Osteoblast (primary cell): ENCODE measurements around the gene FIGNL1. TPM values are rescaled to one million over a fixed set of nuclear protein-coding genes. Genes with fewer than 3 reads are reported as not detected.
A peak's percentile ranks its signal among the peaks of the same experiment; 100 is the strongest.

Source experiments
- DNase-seq: peaks from one replicate; pipeline ENCODE4 v3.0.0; 2011; ENCODE audit warnings: low spot score, mixed read lengths; ENCODE audit not compliant: insufficient read length; ENCODE audit errors: missing footprints
- H2AFZ ChIP-seq: 2 replicates; pipeline ENCODE4 v1.6.0; 2011; ENCODE audit warnings: mild to moderate bottlenecking, low read length
- H3K27ac ChIP-seq: 2 replicates; pipeline ENCODE4 v1.5.1; 2011; ENCODE audit warnings: mild to moderate bottlenecking, low read depth, low read length, moderate library complexity
- H3K27me3 ChIP-seq: 2 replicates; pipeline ENCODE4 v1.6.0; 2012; ENCODE audit warnings: mild to moderate bottlenecking, control low read depth, inconsistent platforms, low read length, moderate library complexity; ENCODE audit not compliant: insufficient read depth
- H3K36me3 ChIP-seq: 2 replicates; pipeline ENCODE4 v1.5.1; 2011; ENCODE audit warnings: mild to moderate bottlenecking, low read length, control low read depth, moderate library complexity; ENCODE audit not compliant: insufficient read depth
- H3K4me1 ChIP-seq: 2 replicates; pipeline ENCODE4 v1.5.1; 2011; ENCODE audit warnings: mild to moderate bottlenecking, low read length, control low read depth, moderate library complexity; ENCODE audit not compliant: insufficient read depth
- H3K4me2 ChIP-seq: 2 replicates; pipeline ENCODE4 v1.6.0; 2011; ENCODE audit warnings: mild to moderate bottlenecking, low read length; ENCODE audit not compliant: insufficient read depth
- H3K4me3 ChIP-seq: fragments of 200-600 bp; sonication (generic); 3 replicates; pipeline ENCODE4 v1.5.1; 2012; ENCODE audit warnings: mild to moderate bottlenecking, low read length, inconsistent platforms; ENCODE audit not compliant: insufficient read depth
- H3K79me2 ChIP-seq: 2 replicates; pipeline ENCODE4 v1.6.0; 2012; ENCODE audit warnings: mild to moderate bottlenecking, low read length, control low read depth, inconsistent platforms; ENCODE audit not compliant: insufficient read depth
- H3K9me3 ChIP-seq: 2 replicates; pipeline ENCODE4 v1.5.1; 2011; ENCODE audit warnings: low read depth, low read length, control low read depth
- H4K20me1 ChIP-seq: 2 replicates; pipeline ENCODE4 v1.6.0; 2012; ENCODE audit warnings: mild to moderate bottlenecking, low read length, control low read depth; ENCODE audit not compliant: insufficient read depth
- total RNA-seq: library from RNA; depleted of rRNA; stranded (reverse); fragments of >200 nt; gene quantifications from 2 replicates; pipeline ENCODE4 v1.2.3, GENCODE V29; 2012
- TF ChIP-seq, protein P1 (sequence below): IDR thresholded peaks from 2 replicates; pipeline ENCODE4 v1.5.1; 2011; ENCODE audit warnings: mild to moderate bottlenecking, low read depth, low read length, moderate library complexity; ENCODE audit errors: extremely low read depth

FIGNL1 gene
- total RNA-seq, 1 donor: 6.5 TPM

DNA sequence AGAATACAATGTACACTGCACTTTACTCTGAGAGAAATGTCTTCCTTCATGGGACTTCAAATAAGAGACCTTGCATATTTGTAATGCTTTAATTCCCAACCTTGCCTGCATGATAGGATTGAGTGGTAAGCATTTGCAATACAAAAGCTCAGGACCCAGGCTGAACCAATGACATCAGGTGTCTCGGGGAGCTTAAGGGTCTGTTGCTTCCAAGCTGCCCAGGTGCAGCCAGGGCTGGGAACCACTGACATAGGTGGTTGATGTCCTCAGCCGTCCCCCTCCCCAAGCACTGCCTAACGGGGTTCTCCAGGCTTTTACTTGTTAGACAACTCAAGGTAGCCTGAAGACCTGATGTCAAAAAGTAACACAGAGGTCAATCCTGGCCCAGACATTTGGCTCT lies 29.1 kb downstream of the FIGNL1 start:
- TF ChIP-seq, protein P1, sequence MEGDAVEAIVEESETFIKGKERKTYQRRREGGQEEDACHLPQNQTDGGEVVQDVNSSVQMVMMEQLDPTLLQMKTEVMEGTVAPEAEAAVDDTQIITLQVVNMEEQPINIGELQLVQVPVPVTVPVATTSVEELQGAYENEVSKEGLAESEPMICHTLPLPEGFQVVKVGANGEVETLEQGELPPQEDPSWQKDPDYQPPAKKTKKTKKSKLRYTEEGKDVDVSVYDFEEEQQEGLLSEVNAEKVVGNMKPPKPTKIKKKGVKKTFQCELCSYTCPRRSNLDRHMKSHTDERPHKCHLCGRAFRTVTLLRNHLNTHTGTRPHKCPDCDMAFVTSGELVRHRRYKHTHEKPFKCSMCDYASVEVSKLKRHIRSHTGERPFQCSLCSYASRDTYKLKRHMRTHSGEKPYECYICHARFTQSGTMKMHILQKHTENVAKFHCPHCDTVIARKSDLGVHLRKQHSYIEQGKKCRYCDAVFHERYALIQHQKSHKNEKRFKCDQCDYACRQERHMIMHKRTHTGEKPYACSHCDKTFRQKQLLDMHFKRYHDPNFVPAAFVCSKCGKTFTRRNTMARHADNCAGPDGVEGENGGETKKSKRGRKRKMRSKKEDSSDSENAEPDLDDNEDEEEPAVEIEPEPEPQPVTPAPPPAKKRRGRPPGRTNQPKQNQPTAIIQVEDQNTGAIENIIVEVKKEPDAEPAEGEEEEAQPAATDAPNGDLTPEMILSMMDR: no peak
- Histone ChIP-seq H3K4me1 (no peaks in the 10 kb centered on the region), H3K36me3 (no peaks in the 10 kb centered on the region), H3K4me3 (no peak overlapping the region), H3K27me3 (no peaks in the 10 kb centered on the region), H4K20me1 (no peaks in the 10 kb centered on the region), H3K4me2 (no peak overlapping the region), H3K79me2 (no peaks in the 10 kb centered on the region), H3K27ac (no peak overlapping the region), H3K9me3 (no peaks in the 10 kb centered on the region), H2AFZ (no peak overlapping the region)
- no peak for DNase-seq

- H3K9me3 ChIP-seq: no peaks in the 10 kb centered on the region
These were observed 31.4 kb downstream of the FIGNL1 start for GRCh38 chr7:50418526-50419290.

DNA sequence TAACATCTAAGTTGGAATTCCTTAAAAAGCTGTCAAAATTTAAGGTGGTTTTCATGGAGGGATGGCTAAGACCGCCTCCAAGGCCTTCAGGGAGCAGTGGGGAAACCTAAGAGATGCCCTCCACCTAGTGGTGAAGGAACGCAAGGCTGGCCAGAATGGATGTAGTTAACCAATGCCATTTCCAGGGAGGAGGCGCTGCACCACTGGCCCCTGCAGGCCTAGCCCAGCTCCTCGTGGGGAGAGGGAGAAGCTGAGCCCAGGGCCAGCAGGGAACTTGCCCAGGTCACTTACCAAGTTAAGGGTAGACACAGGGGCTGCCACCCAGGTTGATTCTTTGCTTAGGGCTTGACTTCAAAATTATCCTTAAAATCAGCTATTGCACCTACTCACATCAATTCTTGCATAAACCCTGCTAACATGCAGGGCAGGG lies 32.0 kb downstream of the FIGNL1 start:
- peak; percentile 89 for DNase-seq
- no peak overlapping the region for H2AFZ ChIP-seq
- TF ChIP-seq, protein P1: peak; percentile 91
- no peaks in the 10 kb centered on the region for H3K27me3 ChIP-seq
- H3K4me3 ChIP-seq: no peak overlapping the region
- H3K4me2 ChIP-seq: no peak overlapping the region
- no peak overlapping the region for H3K27ac ChIP-seq
- H3K36me3 ChIP-seq: no peaks in the 10 kb centered on the region
- H3K4me1 ChIP-seq: no peaks in the 10 kb centered on the region
- H3K79me2 ChIP-seq: no peaks in the 10 kb centered on the region
- H4K20me1 ChIP-seq: no peaks in the 10 kb centered on the region
- H3K9me3 ChIP-seq: no peaks in the 10 kb centered on the region

More at GRCh38 chr7:50418526-50419290, 31.4 kb downstream of the FIGNL1 start:
- DNase-seq: no peak
- Histone ChIP-seq H3K36me3 (no peaks in the 10 kb centered on the region), H2AFZ (no peak overlapping the region), H3K79me2 (no peaks in the 10 kb centered on the region), H3K4me2 (no peak overlapping the region), H3K4me3 (no peak overlapping the region), H3K4me1 (no peaks in the 10 kb centered on the region), H3K27ac (no peak overlapping the region), H3K27me3 (no peaks in the 10 kb centered on the region), H4K20me1 (no peaks in the 10 kb centered on the region)
- TF ChIP-seq, protein P1: no peak

- no peak overlapping the region for H3K27ac ChIP-seq
- H4K20me1 ChIP-seq: no peaks in the 10 kb centered on the region
- H3K79me2 ChIP-seq: no peaks in the 10 kb centered on the region
- H3K4me3 ChIP-seq: no peak overlapping the region
- H3K27me3 ChIP-seq: no peaks in the 10 kb centered on the region
- TF ChIP-seq, protein P1: no peak
- H2AFZ ChIP-seq: no peak overlapping the region
- no peaks in the 10 kb centered on the region for H3K4me1 ChIP-seq
- H3K36me3 ChIP-seq: no peaks in the 10 kb centered on the region
- no peaks in the 10 kb centered on the region for H3K9me3 ChIP-seq
- H3K4me2 ChIP-seq: peak overlapping the region; percentile 9
- DNase-seq: no peak
These were observed 33.5 kb downstream of the FIGNL1 start for GRCh38 chr7:50416527-50417182.
